Measurements from ENCODE around the gene PFKP.
"Not testable (repeated sequence)": the region's sequence is repeated elsewhere in the genome, so short reads cannot be mapped to it uniquely, and the experiment has no call there.

PFKP gene

DNA sequence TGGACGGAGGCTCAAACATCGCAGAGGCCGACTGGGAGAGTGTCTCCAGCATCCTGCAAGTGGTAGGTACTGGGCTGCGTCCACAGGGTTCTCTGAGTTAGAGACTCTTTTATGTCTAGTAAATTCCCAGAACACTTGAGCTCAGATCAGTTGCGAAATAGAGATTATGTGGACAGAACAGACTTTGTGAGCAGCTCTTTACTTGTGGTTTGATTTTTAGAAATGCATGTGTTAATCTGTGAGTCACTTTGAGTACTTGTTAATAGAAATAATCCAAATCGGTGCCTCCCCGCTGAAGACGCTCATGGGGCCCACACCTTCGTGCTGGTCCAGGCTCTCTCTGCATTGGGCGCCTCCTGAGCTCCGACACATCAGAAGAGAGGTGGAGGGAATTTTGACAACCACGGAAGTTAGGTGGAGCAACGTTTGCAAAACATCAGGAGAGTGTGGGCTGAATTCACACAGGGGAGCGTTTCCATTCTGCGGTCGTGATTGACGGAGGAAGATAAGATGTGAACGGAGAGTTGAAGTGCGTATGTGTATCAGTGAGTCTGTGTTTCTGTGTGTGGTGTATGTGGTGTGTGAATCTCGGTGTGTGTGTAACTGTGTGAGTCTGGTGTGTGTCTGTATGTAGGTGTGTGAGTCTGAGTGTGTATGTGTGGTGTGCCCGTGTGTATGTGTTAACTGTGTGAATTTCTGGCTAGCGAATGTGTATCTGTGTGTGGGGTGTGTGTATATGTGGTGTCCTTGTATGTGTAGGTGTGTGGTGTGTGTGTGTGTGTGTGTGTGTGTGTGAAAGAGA, 32.1 kb downstream of the PFKP start:
- DNase-seq (ENCODE audit: low spot score) = no peak

DNA sequence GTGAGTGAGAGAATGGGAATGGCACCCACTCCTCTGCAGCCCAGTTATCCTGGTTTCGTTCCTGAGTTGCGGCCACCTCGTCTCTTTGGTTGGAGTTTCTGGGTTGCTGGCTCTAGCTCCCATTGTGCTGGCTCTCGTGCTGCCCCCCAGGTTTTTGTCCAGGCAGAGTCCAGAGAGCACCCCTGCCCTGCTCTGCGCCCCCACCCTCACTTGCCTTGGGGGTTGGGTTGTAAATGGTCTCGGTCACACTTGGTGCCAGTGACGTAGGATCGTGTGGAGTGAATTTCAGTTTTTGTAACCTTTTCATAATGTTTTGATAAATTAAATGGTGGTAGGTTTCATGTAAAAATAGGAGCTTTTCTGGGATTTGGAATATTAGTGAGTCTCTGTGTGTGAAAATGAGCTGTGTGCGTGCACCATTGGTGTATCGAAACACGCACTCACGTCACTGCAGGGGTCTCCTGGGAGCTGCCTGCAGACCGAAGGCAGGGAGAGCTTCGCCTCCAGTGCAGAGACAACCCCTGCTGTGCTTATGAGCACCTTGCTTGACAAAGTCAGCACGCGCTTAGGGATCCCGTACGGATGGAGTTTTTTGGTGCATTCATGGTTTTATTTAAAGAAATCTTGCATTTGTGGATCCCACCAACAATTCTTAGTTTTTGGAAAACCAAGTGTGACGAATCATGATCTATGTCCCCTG, 32.9 kb downstream of the PFKP start:
- no peak for DNase-seq (ENCODE audit: low spot score)

- no peak for DNase-seq (ENCODE audit: low spot score)
Observed at GRCh38 chr10:3100856-3101640, 33.7 kb downstream of the PFKP start.

- DNase-seq (ENCODE audit: low spot score) = no peak
Observed at GRCh38 chr10:3102720-3103427, 35.5 kb downstream of the PFKP start.

DNA sequence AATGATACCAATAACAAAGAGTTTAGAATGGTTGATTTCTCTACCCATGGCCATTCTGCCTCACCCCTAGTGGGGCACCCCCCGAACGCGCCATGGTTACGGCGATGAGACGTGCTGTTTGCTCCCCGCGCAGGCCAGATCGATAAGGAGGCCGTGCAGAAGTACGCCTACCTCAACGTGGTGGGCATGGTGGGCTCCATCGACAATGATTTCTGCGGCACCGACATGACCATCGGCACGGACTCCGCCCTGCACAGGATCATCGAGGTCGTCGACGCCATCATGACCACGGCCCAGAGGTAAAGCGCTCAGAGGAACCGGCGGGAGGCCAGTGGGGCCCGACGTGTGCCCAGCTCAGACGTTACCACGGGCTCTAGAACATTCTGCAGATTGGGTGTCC, 36.3 kb downstream of the PFKP start:
- no peak for DNase-seq (ENCODE audit: low spot score)

DNA sequence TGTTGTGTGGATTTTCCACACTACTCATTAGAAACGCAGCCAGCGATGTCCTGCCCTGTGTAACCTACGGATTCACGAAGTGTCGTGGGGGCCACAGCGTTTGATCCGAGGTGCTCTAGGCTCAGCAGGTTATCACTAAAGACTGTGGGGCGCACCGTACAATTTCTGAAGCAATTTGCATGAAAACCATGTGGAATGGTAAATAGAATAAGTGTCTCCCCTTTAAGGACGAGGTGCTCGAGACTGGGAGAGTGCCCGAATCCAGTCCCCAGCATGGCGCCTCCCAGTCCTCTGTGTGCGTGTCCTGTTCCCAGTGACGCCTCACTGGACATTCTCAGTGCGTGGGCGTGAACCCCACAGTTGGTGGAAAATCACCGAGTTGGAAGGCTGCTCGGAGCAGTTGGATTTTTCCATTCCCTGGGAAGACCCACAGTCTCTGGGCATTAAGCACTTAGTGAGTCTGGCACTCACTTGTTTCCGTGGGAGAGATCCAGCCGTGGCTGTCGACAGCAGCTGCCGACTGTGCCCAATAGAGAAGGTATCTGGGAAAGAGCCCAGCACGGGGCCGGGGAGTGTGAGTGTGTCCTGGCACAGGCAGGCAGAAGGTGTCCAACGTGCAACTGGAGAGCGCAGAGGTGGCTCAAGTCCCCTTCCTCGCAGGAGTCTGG, 37.0 kb downstream of the PFKP start:
- DNase-seq (ENCODE audit: low spot score) = no peak

- DNase-seq (ENCODE audit: low spot score) = no peak
Observed at GRCh38 chr10:3105166-3105565, 37.8 kb downstream of the PFKP start.

GRCh38 chr10:3105905-3106304, 38.6 kb downstream of the PFKP start:
- no peak for DNase-seq (ENCODE audit: low spot score)

GRCh38 chr10:3106328-3106727, 39.0 kb downstream of the PFKP start:
- not testable (repeated sequence) for DNase-seq (ENCODE audit: low spot score)

DNA sequence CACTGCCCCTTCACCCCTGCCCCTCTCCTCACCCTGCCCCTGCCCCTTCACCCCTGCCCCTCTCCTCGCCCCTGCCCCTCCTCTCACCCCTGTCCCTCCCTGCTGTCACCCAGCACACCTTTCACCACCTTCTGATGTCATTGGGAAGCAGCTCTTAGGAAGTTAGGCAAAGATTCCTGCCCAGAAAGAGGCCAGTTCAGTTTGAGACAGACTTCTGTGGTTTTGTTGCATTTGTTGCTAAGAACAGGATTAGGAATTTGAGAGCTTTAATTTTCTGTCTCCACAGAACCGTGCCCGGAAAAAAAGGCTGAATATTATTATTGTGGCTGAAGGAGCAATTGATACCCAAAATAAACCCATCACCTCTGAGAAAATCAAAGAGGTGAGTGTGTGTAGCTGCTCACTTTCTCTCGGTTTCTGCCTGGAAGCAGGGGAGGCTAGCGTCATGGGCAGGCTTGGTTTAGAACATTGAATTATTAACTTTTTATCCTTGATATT, 39.6 kb downstream of the PFKP start:
- no peak for DNase-seq (ENCODE audit: low spot score)

DNA sequence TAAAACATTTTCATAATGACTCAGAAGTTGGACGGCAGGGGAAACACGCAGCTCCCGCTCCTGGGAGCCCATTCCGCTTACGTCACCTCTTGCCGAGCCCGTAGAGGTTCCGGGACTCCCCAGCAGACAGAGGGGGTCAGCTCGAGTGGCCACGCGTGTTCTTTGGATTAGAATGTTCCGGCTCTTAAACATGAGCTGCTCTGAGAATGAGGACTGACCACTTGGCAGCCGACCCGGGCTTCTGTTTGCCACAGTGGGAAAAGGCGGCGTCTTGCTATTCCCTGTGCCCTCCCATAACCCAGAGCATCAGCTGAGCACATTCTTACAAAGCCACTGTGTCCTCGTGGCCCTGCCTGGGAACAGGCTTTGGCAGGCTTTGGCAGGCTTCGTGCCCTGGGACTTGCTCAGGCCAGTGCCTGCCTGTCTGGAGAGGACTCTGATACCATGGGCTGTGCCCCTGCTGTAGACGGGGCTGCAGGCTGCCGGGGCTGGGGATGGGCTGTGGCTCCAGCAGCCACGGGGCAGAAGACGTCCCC, 40.1 kb downstream of the PFKP start:
- no peak for DNase-seq (ENCODE audit: low spot score)

- DNase-seq (ENCODE audit: low spot score) = no peak
Observed at GRCh38 chr10:3108033-3108432, 40.7 kb downstream of the PFKP start.

GRCh38 chr10:3108575-3109105, 41.3 kb downstream of the PFKP start:
- DNase-seq (ENCODE audit: low spot score) = no peak

DNA sequence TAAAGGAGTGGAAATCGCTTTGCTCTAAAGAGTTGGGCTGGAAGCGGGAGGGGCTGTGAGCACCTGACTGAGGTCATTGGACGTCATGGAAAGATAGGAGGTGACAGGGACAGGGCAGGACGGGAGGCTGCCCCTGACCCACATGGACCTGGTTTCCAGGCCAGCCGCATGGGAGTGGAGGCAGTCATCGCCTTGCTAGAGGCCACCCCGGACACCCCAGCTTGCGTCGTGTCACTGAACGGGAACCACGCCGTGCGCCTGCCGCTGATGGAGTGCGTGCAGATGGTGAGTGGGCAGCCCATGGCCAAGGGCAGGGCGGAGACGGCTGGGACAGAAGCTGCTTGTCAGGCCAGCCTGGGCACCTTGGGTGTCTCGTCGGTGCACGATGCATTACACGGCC, 41.8 kb downstream of the PFKP start:
- no peak for DNase-seq (ENCODE audit: low spot score)

DNA sequence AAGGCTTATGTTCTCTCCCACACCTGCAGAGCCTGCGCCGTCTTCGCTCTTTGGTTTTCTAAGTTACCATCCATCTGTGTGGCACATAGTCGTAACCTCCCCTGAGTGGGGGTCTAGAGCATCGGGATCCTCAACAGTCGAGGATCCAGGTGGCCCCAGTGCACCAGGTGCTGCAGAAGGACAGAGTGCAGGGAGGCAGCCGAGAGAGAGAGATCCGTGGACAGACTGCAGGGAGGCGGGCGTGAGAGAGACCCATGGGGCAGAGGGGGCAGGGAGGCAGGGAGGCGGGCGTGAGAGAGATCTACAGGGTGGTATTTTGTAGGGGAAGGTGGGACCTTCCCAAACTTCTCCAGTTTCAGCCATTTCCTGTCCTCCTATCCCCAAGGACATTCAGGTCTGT, 42.3 kb downstream of the PFKP start:
- DNase-seq (ENCODE audit: low spot score) = no peak

- DNase-seq (ENCODE audit: low spot score) = no peak
Observed at GRCh38 chr10:3110782-3111620, 43.7 kb downstream of the PFKP start.

DNA sequence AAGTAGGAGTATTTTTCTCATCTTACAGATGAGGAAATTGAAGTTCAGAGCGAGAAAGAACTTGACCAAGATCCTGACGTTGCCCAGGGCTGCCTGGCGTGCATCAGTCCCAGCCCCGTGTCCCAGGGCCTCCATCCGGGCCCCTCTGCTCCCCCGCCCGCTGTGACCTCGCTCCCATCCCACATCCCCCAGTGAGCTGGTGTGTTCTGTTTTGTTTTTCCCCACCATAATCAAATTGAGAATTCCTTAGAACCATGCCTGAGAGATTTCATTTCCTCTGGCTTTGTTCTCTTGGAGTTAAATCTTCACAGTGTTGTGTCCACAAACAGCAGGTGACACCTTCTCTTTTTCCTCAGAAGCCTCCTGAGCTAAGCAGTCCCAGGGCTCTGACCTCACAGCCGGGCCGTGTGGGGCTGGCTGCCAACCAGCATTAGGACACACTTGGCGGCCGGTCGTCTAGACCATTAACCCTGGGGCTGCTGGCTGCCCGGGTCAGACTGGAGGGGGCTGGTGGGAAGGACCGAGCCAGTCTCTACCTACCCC, 44.3 kb downstream of the PFKP start:
- DNase-seq (ENCODE audit: low spot score) = no peak

DNA sequence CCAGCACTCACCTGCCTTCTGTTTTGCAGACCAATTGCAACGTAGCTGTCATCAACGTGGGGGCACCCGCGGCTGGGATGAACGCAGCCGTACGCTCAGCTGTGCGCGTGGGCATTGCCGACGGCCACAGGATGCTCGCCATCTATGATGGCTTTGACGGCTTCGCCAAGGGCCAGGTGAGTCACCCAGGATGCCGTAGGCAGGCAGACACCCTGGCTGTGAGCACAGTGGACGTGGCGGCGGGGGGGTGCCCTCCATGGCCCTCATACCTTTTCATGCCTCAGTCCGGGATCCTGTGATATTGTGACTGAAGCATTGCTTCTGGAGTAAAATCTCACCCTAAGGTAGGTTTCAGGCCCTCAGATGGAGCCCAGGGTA, 46.0 kb downstream of the PFKP start:
- no peak for DNase-seq (ENCODE audit: low spot score)

- DNase-seq (ENCODE audit: low spot score) = no peak
Observed at GRCh38 chr10:3115685-3116084, 48.3 kb downstream of the PFKP start.

Measured in left forelimb (tissue), 1 donor.